Measurements from ENCODE around the gene KIF19.

The KIF19 gene

DNA sequence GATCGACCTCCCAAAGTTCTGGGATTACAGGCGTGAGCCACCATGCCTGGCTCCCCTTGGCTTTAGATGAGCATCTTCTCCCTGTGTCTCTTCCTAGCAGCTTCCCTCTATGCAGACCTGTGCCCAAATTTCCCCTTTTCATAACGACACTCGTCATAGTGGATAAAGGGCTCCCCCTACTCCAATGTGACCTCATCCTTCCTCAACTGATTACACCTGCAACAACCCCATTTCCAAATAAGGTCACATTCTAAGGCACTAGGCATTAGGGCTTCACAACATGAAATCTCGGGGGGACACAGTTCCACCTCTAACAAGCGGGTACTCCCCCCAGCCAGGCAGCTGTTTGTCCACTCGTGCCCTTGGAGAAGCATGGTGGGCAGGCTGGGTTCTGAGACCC is 10.3 kb downstream of the KIF19 start:
- DNase-seq (no peak), ATAC-seq (ENCODE audit: insufficient read depth, low read depth) (no peak)
- no peaks in the 10 kb centered on the region for H3K36me3 ChIP-seq (ENCODE audit: insufficient read depth, low read length)
- H3K9me3 ChIP-seq (ENCODE audit: insufficient read depth, low read length, severe bottlenecking), result no peaks in the 10 kb centered on the region
- H4K20me1 ChIP-seq (ENCODE audit: insufficient read depth, low read length), result no peaks in the 10 kb centered on the region
- no peak overlapping the region for H3K9ac ChIP-seq (ENCODE audit: low read depth, low read length)
- H3K4me3 ChIP-seq (ENCODE audit: low read depth in 1 of 2, low read length in 2 of 2), result no peak overlapping the region
- H3K4me1 ChIP-seq (ENCODE audit: insufficient read depth, low read length), result no peaks in the 10 kb centered on the region
- peaks cover 7% of the 10 kb centered on the region for H3K27me3 ChIP-seq (ENCODE audit: insufficient read depth, low read length, poor library complexity)
- H3K4me2 ChIP-seq (ENCODE audit: insufficient read depth, low read length), result no peak overlapping the region
- no peak overlapping the region for H2AFZ ChIP-seq (ENCODE audit: low read depth, low read length)
- H3K79me2 ChIP-seq (ENCODE audit: insufficient read depth, low read length), result no peaks in the 10 kb centered on the region
- TF ChIP-seq, protein P1, sequence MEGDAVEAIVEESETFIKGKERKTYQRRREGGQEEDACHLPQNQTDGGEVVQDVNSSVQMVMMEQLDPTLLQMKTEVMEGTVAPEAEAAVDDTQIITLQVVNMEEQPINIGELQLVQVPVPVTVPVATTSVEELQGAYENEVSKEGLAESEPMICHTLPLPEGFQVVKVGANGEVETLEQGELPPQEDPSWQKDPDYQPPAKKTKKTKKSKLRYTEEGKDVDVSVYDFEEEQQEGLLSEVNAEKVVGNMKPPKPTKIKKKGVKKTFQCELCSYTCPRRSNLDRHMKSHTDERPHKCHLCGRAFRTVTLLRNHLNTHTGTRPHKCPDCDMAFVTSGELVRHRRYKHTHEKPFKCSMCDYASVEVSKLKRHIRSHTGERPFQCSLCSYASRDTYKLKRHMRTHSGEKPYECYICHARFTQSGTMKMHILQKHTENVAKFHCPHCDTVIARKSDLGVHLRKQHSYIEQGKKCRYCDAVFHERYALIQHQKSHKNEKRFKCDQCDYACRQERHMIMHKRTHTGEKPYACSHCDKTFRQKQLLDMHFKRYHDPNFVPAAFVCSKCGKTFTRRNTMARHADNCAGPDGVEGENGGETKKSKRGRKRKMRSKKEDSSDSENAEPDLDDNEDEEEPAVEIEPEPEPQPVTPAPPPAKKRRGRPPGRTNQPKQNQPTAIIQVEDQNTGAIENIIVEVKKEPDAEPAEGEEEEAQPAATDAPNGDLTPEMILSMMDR (IDR thresholded peaks at IDR 0.05; ENCODE audit: borderline replicate concordance, extremely low read depth, low read length, poor library complexity, severe bottlenecking), result no peak
- no peak for TF ChIP-seq EZH2 (IDR thresholded peaks at IDR 0.05; ENCODE audit: borderline replicate concordance, low read depth, low read length, severe bottlenecking)
- H3K27ac ChIP-seq (ENCODE audit: low read length), result no peak overlapping the region

DNA sequence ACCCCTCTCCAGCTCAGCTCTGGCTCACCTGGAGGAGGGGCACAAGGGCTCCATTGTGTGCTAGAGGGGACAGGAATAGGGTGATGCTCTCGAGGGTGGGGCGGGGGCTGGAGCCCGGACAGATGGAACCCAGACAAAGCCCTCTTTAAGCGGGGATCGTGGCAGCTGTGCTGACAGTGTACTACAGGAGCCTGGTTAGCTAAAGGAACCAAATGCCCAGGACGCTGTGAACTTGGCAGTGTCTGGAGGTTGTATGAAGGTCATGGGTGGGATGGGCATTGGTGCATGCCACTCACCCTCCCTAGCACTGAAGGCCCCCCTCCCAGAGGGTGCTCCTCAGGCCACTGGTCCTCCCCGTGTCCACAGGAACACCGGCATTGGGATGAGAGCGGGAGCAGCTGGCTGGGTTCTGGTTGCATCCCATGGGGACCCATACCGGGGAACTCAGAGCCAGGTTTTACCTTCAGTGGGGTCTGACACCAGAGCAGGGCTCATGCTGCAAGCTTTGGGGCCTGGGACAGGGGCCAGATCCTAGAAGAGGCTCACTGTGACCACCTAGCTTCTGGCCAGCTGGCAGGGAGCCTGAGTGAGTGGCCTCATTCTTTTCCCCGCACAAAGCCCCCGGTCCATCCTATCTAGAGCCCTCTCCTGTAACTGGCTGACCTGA is 11.9 kb downstream of the KIF19 start:
- H3K27ac ChIP-seq (ENCODE audit: low read length), result no peak overlapping the region
- no peak overlapping the region for H3K4me3 ChIP-seq (ENCODE audit: low read depth in 1 of 2, low read length in 2 of 2)
- H3K79me2 ChIP-seq (ENCODE audit: insufficient read depth, low read length), result no peaks in the 10 kb centered on the region
- peaks cover 2% of the 10 kb centered on the region; the same call in 1 of the 2 replicates for H4K20me1 ChIP-seq (ENCODE audit: insufficient read depth, low read length)
- peaks cover 6% of the 10 kb centered on the region for H3K27me3 ChIP-seq (ENCODE audit: insufficient read depth, low read length, poor library complexity)
- H3K4me2 ChIP-seq (ENCODE audit: insufficient read depth, low read length), result no peak overlapping the region
- ATAC-seq (ENCODE audit: insufficient read depth, low read depth), result no peak
- DNase-seq, result no peak
- H3K9me3 ChIP-seq (ENCODE audit: insufficient read depth, low read length, severe bottlenecking), result no peaks in the 10 kb centered on the region
- no peaks in the 10 kb centered on the region for H3K36me3 ChIP-seq (ENCODE audit: insufficient read depth, low read length)
- TF ChIP-seq, protein P1 (IDR thresholded peaks at IDR 0.05; ENCODE audit: borderline replicate concordance, extremely low read depth, low read length, poor library complexity, severe bottlenecking), result no peak
- TF ChIP-seq EZH2 (IDR thresholded peaks at IDR 0.05; ENCODE audit: borderline replicate concordance, low read depth, low read length, severe bottlenecking), result no peak
- H2AFZ ChIP-seq (ENCODE audit: low read depth, low read length), result no peak overlapping the region
- H3K4me1 ChIP-seq (ENCODE audit: insufficient read depth, low read length), result no peaks in the 10 kb centered on the region
- no peak overlapping the region for H3K9ac ChIP-seq (ENCODE audit: low read depth, low read length)

DNA sequence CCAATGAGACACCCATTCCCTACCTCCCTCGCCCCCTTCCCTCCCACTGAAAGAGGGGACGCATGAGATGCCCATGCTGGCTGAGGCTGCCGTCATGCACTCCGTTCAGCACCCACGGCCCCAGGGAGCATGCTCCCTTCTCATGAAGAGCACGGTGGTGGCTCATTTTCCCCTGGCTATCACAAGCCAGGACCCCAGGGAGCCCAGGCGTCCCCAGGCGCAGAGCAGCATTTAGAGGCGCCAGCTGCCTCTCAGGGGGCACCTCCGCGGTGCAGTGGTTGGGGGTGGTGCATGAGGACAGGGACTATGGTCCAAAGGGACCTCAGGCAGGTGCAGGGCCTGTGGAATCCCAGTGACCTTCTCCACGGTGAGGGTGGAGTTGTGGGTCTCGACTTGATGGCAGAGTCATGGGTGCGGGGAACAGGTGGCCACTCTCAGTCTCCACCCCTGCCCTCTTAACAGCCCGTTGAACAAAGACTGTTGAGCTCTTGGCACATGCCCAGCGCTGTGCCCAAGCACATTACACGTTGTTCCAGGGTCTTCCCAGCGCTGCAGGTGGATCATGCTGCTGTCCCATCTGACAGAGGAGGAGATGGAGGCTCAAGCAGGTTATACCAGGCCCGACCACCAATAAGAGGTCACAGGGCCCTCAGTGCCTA is 13.6 kb downstream of the KIF19 start:
- Histone ChIP-seq H4K20me1 (ENCODE audit: insufficient read depth, low read length) (peaks cover 8% of the 10 kb centered on the region; the same call in 1 of the 2 replicates), H3K27ac (ENCODE audit: low read length) (no peak overlapping the region), H3K4me3 (ENCODE audit: low read depth in 1 of 2, low read length in 2 of 2) (no peak overlapping the region), H3K9me3 (ENCODE audit: insufficient read depth, low read length, severe bottlenecking) (no peaks in the 10 kb centered on the region), H3K27me3 (ENCODE audit: insufficient read depth, low read length, poor library complexity) (peaks cover 6% of the 10 kb centered on the region), H3K9ac (ENCODE audit: low read depth, low read length) (no peak overlapping the region), H3K79me2 (ENCODE audit: insufficient read depth, low read length) (no peaks in the 10 kb centered on the region), H2AFZ (ENCODE audit: low read depth, low read length) (no peak overlapping the region), H3K4me1 (ENCODE audit: insufficient read depth, low read length) (no peaks in the 10 kb centered on the region), H3K36me3 (ENCODE audit: insufficient read depth, low read length) (no peaks in the 10 kb centered on the region), H3K4me2 (ENCODE audit: insufficient read depth, low read length) (no peak overlapping the region)
- ATAC-seq (ENCODE audit: insufficient read depth, low read depth) (no peak), DNase-seq (no peak)
- TF ChIP-seq, protein P1 (IDR thresholded peaks at IDR 0.05; ENCODE audit: borderline replicate concordance, extremely low read depth, low read length, poor library complexity, severe bottlenecking), result no peak

All from DND-41 (cell line).